Measurements from ENCODE around the gene LRRC15. TPM values are rescaled to one million over a fixed set of nuclear protein-coding genes. Genes with fewer than 3 reads are reported as not detected.

The LRRC15 gene
- total RNA-seq, 1 donor from 2014 or later = not detected

DNA sequence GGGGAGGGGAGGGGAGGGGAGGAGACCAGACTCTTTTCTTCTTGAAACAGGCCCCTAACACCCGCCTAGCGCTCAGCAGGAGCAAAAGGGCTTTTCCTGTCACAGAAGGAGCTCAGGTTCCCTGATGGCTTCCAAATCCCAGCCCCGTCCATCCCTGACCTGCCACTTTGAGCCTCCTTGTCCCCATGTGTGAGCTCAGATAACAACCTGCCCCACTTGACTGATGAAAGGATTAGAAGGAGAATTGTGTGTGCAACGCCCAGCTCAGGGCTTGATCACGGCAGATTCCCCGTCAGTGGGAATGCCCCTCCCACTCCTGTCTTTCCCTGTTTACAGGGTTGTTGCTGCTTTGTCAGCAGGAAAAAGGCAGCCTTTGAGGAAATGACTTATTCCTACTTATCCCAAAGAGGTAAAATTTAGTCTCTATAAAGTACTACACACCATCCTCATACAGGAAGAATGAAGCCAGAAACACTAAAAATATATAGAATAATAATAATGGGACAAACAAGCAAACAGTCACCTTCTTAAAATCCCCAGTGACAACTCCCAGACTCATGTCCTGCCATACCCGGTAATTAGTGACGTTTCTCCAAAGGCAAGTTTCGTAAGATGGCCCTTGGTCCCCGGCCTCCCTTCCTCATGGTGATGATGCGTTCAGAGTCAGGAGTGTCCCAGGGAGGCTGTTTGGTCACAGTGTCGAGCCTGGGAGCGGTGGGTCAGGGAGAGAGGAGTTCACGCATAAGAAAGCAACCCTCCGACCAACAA, 6.1 kb upstream of the LRRC15 start:
- Histone ChIP-seq H3K4me1 (no peaks in the 10 kb centered on the region), H3K27ac (no peak overlapping the region), H3K27me3 (no peaks in the 10 kb centered on the region), H3K9me3 (no peaks in the 10 kb centered on the region), H3K36me3 (no peaks in the 10 kb centered on the region), H3K4me3 (no peak overlapping the region)
- intact Hi-C loops (cut with DNase I) = no loop called here
- no peak for DNase-seq (ENCODE audit: low spot score in 2 of 2)
- TF ChIP-seq CTCF (IDR thresholded peaks at IDR 0.05) = no peak

- TF ChIP-seq CTCF (IDR thresholded peaks at IDR 0.05) = no peak
- Histone ChIP-seq H3K27me3 (no peaks in the 10 kb centered on the region), H3K4me1 (no peaks in the 10 kb centered on the region), H3K9me3 (no peaks in the 10 kb centered on the region), H3K27ac (no peak overlapping the region), H3K4me3 (no peak overlapping the region), H3K36me3 (no peaks in the 10 kb centered on the region)
- DNase-seq (ENCODE audit: low spot score in 2 of 2) = no peak
- intact Hi-C loops (cut with DNase I) = no loop called here
Measured at GRCh38 chr3:194374935-194375334, 5.4 kb upstream of the LRRC15 start.

GRCh38 chr3:194373899-194374298, 4.4 kb upstream of the LRRC15 start:
- H3K9me3 ChIP-seq = no peaks in the 10 kb centered on the region
- H3K27me3 ChIP-seq = no peaks in the 10 kb centered on the region
- TF ChIP-seq CTCF (IDR thresholded peaks at IDR 0.05) = no peak
- no peaks in the 10 kb centered on the region for H3K36me3 ChIP-seq
- intact Hi-C loops (cut with DNase I) = no loop called here
- no peak overlapping the region for H3K27ac ChIP-seq
- H3K4me1 ChIP-seq = no peaks in the 10 kb centered on the region
- DNase-seq (ENCODE audit: low spot score in 2 of 2) = no peak
- H3K4me3 ChIP-seq = no peak overlapping the region

DNA sequence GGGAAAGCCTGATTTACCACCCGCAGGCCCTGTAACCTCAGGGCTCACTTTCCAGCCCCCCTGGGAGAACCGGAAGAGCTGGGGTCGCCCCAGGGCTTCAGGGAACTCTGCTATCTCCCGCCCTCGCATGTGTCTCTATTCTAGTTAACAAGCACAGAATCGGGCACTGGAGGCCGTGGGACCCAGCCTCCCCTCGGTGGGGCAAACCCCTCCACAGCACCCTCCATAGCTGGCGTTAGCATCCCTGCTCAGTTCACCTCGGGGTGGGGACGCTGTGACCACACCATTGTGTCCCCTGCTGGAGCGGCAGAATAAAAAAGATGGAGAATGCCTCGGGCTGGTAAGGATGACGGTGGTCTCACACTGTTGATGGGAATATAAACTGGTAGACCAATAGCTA, 3.5 kb upstream of the LRRC15 start:
- no peak for DNase-seq (ENCODE audit: low spot score in 2 of 2)
- no peak for TF ChIP-seq CTCF (IDR thresholded peaks at IDR 0.05)
- Histone ChIP-seq H3K36me3 (no peaks in the 10 kb centered on the region), H3K4me3 (no peak overlapping the region), H3K4me1 (no peaks in the 10 kb centered on the region), H3K27me3 (no peaks in the 10 kb centered on the region), H3K27ac (no peak overlapping the region), H3K9me3 (no peaks in the 10 kb centered on the region)
- intact Hi-C loops (cut with DNase I) = no loop called here

DNA sequence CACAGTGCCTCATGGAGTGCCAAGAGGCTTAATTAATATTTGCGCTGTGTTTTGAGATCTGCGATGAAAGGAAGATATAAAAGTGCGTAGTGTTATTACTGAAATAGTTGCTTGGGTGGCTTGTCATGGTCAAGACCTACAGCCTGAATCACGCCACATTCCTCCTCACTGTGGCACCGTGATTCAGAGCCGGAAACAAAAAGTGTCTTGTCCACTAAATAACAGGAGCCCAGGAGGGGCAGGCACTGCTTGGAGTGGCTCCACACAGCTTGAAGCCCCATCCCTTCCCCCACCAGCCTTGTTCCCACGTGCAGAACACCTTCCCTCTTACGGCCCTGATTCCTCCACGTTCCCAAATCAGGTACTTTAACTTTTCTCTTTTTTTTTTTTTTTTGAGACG, 1.2 kb upstream of the LRRC15 start:
- H3K4me1 ChIP-seq = no peaks in the 10 kb centered on the region
- no peaks in the 10 kb centered on the region for H3K36me3 ChIP-seq
- intact Hi-C loops (cut with DNase I) = no loop called here
- H3K27me3 ChIP-seq = no peaks in the 10 kb centered on the region
- H3K27ac ChIP-seq = no peak overlapping the region
- no peak for DNase-seq (ENCODE audit: low spot score in 2 of 2)
- TF ChIP-seq CTCF (IDR thresholded peaks at IDR 0.05) = no peak
- H3K9me3 ChIP-seq = no peaks in the 10 kb centered on the region
- H3K4me3 ChIP-seq = no peak overlapping the region

- Histone ChIP-seq H3K27ac (no peak overlapping the region), H3K36me3 (no peaks in the 10 kb centered on the region), H3K27me3 (no peaks in the 10 kb centered on the region), H3K4me1 (no peaks in the 10 kb centered on the region), H3K4me3 (no peak overlapping the region), H3K9me3 (no peaks in the 10 kb centered on the region)
- intact Hi-C loops (cut with DNase I) = no loop called here
- DNase-seq (ENCODE audit: low spot score in 2 of 2) = no peak
- no peak for TF ChIP-seq CTCF (IDR thresholded peaks at IDR 0.05)
Measured at GRCh38 chr3:194368918-194369317, 625 bp downstream of the LRRC15 start.

All from ascending aorta (tissue), 2 donors.